Activated B cell treated with CpG ODN at 0.5 μM for 24 hours (primary cell): ENCODE results near the gene SLFN5. TPM values are rescaled to one million over a fixed set of nuclear protein-coding genes. Genes with fewer than 3 reads are reported as not detected.
A peak's percentile ranks its signal among the peaks of the same experiment; 100 is the strongest.

ENCODE experiments used
- ATAC-seq: fragments of 200-7000 bp; cut with Tn5 transposase; one replicate; pipeline ENCODE4 v1.10.0; 2021; ENCODE audit warnings: low read depth, mild to moderate bottlenecking, moderate library complexity
- CTCF ChIA-PET: fragments of 350-600 bp; sonication (Branson Sonifier 250); formaldehyde crosslinking; loops from one replicate; lab custom pipeline; 2021; ENCODE audit warnings: antibody characterized with exemption; lab: Charles Lee
- POLR2A ChIA-PET: fragments of 350-600 bp; sonication (Branson Sonifier 250); formaldehyde crosslinking; loops from one replicate; lab custom pipeline; 2021; ENCODE audit warnings: antibody characterized with exemption; lab: Charles Lee
- DNase-seq: peaks from one replicate; pipeline ENCODE4 v3.0.0; 2022
- H3K27ac Mint-ChIP-seq: one replicate; pipeline ENCODE4 v1.8.0; 2020; ENCODE audit warnings: mixed read lengths
- H3K27me3 Mint-ChIP-seq: one replicate; pipeline ENCODE4 v1.8.0; 2021; ENCODE audit warnings: mixed read lengths
- H3K36me3 Mint-ChIP-seq: one replicate; pipeline ENCODE4 v1.8.0; 2021; ENCODE audit warnings: low read depth, mixed read lengths
- H3K4me1 Mint-ChIP-seq: one replicate; pipeline ENCODE4 v1.8.0; 2021; ENCODE audit warnings: mixed read lengths
- H3K4me3 Mint-ChIP-seq: one replicate; pipeline ENCODE4 v1.8.0; 2020; ENCODE audit warnings: mild to moderate bottlenecking, mixed read lengths
- H3K9me3 Mint-ChIP-seq: one replicate; pipeline ENCODE4 v1.8.0; 2020; ENCODE audit warnings: mixed read lengths
- intact Hi-C: fragments of 100-400 bp; cut with micrococcal nuclease; formaldehyde crosslinking; loops from one replicate; pipeline ENCODE4 v1.15.1; 2024
- total RNA-seq: library from RNA; stranded (reverse); gene quantifications from 2 replicates; pipeline ENCODE4 v1.2.3, GENCODE V29; 2022
- TF ChIP-seq, protein P1 (sequence below): fragments of 200-600 bp; IDR thresholded peaks from one replicate; pipeline ENCODE4 v1.8.0; 2022; ENCODE audit warnings: antibody characterized with exemption, mild to moderate bottlenecking

SLFN5 gene
- total RNA-seq, 1 donor from 2014 or later, result 15.2 TPM

DNA sequence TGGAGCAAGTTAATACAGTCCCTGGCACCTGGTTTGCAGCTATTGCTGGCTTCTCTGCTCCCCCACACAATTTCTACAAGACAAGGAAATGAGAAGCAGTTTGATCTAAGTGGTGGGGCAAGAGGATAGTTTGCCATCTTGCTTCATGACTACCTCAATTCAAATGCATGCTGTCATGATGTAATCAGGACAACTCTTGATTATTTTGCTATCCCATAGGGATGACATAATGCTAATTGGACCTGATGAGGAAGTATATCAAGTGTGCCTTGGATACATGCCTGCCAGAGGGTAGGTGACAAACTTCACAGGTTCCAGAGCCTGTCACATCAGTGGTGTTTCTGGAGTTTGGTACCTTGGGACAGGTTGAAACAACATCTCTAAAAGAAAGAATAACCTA lies 40.9 kb downstream of the SLFN5 start:
- Mint-ChIP-seq H3K27me3 (no peaks in the 10 kb centered on the region), H3K4me3 (no peak overlapping the region), H3K4me1 (peaks cover 3% of the 10 kb centered on the region), H3K9me3 (peaks cover 2% of the 10 kb centered on the region), H3K27ac (no peak overlapping the region), H3K36me3 (no peaks in the 10 kb centered on the region)
- DNase-seq (no peak), ATAC-seq (no peak)
- TF ChIP-seq, protein P1, sequence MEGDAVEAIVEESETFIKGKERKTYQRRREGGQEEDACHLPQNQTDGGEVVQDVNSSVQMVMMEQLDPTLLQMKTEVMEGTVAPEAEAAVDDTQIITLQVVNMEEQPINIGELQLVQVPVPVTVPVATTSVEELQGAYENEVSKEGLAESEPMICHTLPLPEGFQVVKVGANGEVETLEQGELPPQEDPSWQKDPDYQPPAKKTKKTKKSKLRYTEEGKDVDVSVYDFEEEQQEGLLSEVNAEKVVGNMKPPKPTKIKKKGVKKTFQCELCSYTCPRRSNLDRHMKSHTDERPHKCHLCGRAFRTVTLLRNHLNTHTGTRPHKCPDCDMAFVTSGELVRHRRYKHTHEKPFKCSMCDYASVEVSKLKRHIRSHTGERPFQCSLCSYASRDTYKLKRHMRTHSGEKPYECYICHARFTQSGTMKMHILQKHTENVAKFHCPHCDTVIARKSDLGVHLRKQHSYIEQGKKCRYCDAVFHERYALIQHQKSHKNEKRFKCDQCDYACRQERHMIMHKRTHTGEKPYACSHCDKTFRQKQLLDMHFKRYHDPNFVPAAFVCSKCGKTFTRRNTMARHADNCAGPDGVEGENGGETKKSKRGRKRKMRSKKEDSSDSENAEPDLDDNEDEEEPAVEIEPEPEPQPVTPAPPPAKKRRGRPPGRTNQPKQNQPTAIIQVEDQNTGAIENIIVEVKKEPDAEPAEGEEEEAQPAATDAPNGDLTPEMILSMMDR, result no peak
- POLR2A ChIA-PET, result no interaction called here
- intact Hi-C loops, result no loop called here
- CTCF ChIA-PET, result no interaction called here

DNA sequence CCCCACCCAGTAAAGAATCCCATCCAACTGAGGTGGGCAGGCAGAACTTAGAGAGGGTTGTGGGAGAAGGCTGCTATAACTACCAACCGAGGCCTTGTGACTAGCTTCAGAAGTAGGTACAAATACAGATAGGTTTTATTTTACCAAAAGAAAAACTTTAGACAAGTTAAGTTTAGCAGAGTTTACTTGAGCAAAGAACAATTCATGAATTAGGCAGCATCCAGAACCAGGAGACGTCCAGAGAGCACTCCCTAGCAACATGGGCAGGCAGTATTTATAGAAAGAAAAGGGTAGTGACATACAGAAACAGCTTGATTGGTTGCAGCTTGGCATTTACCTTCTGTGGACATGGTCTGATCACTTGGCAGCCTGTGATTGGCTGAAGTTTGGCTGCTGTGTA lies 42.1 kb downstream of the SLFN5 start:
- CTCF ChIA-PET, result no interaction called here
- peaks cover 11% of the 10 kb centered on the region for H3K4me1 Mint-ChIP-seq
- no peaks in the 10 kb centered on the region for H3K27me3 Mint-ChIP-seq
- POLR2A ChIA-PET, result no interaction called here
- no peak overlapping the region for H3K27ac Mint-ChIP-seq
- intact Hi-C loops, result no loop called here
- TF ChIP-seq, protein P1, result no peak
- no peak for ATAC-seq
- H3K36me3 Mint-ChIP-seq, result no peaks in the 10 kb centered on the region
- DNase-seq, result no peak
- H3K9me3 Mint-ChIP-seq, result peaks cover 2% of the 10 kb centered on the region
- H3K4me3 Mint-ChIP-seq, result no peak overlapping the region

- ChIA-PET CTCF (no interaction called here), POLR2A (interaction anchor here (0.6 kb wide), 1 partner anchor 178 kb away, joined by 4 read pairs; no protein-coding TSS in a partner anchor)
- Mint-ChIP-seq H3K27me3 (peaks cover 9% of the 10 kb centered on the region), H3K9me3 (peaks cover 2% of the 10 kb centered on the region), H3K4me1 (peaks cover 11% of the 10 kb centered on the region), H3K4me3 (no peak overlapping the region), H3K27ac (no peak overlapping the region), H3K36me3 (no peaks in the 10 kb centered on the region)
- DNase-seq, result no peak
- ATAC-seq, result no peak
- intact Hi-C loops, result no loop called here
- TF ChIP-seq, protein P1, result no peak
Measured at GRCh38 chr17:35286120-35286781, 43.4 kb downstream of the SLFN5 start.

DNA sequence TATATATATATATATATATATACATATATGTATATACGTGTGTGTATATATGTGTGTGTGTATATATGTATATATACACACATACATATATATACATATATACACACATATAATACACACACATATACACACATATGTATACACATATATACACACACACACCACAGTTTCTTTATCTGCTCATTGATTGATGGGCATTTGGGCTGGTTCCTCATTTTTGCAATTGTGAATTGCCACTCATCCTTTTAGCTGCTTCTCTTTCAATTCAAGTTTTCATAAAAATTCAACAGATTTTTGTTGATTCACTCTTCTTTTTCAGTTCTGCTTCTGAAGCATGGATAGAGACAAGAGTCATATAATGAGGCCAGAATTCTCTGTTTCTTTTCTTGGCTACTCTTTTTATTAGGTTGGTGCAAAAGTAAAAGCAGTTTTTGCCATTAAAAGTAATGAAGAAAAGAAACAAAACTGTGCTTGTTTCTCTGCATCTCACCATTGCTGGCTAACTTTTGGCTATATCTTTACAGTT lies 44.5 kb downstream of the SLFN5 start:
- peaks cover 11% of the 10 kb centered on the region for H3K4me1 Mint-ChIP-seq
- intact Hi-C loops, result no loop called here
- H3K27me3 Mint-ChIP-seq, result peaks cover 9% of the 10 kb centered on the region
- no peak overlapping the region for H3K4me3 Mint-ChIP-seq
- peaks cover 2% of the 10 kb centered on the region for H3K9me3 Mint-ChIP-seq
- H3K27ac Mint-ChIP-seq, result no peak overlapping the region
- H3K36me3 Mint-ChIP-seq, result no peaks in the 10 kb centered on the region
- ChIA-PET POLR2A (no interaction called here), CTCF (no interaction called here)
- TF ChIP-seq, protein P1, result no peak
- DNase-seq, result no peak
- no peak for ATAC-seq

DNA sequence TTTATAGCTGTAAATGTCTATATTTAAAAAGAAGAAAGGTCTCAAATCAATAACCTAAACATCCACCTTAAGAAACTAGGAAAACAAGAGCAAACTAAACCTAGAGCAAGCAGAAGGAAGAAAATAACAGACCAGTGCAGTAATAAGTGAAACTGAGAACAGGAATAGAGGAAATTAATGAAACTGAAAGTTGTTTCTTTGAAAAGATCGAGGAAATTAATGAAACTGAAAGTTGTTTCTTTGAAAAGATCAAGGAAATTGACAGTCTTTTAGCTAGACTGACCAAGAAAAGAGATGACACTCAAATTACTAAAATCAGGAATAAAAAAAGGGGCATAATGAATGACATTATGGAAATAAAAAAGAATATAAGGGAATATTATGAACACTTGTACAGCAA lies 46.4 kb downstream of the SLFN5 start:
- H3K4me1 Mint-ChIP-seq, result peaks cover 11% of the 10 kb centered on the region

More for the DNA sequence above, 46.4 kb downstream of the SLFN5 start:
- Mint-ChIP-seq H3K9me3 (peaks cover 2% of the 10 kb centered on the region), H3K36me3 (no peaks in the 10 kb centered on the region), H3K4me3 (peak overlapping the region; percentile 25), H3K27me3 (peaks cover 9% of the 10 kb centered on the region), H3K27ac (no peak overlapping the region)
- intact Hi-C loops, result no loop called here
- DNase-seq (no peak), ATAC-seq (no peak)
- TF ChIP-seq, protein P1, result no peak
- ChIA-PET CTCF (no interaction called here), POLR2A (no interaction called here)
